K562 (cell line): ENCODE results near the gene TGM3. TPM values are rescaled to one million over a fixed set of nuclear protein-coding genes. Genes with fewer than 3 reads are reported as not detected.

Source experiments
- ATAC-seq: fragments of 200-7000 bp; cut with Tn5 transposase; 3 replicates; pipeline ENCODE4 v1.9.1; 2020; ENCODE audit warnings: moderate library complexity
- BruUV-seq: library from RNA; stranded (reverse); fragments of 400-500 nt; replicated peaks from 2 replicates; lab custom pipeline; 2021; lab: Mats Ljungman, UMichigan
- CTCF ChIA-PET: fragments of 300-600 bp; formaldehyde crosslinking; extraction: SDS; loops from one replicate; lab custom pipeline; 2021; ENCODE audit warnings: low intra/inter-chr PET ratio; lab: Yijun Ruan, JAX
- POLR2A ChIA-PET: fragments of 300-600, 350-650 bp; sonication (Branson Sonifier 250); formaldehyde crosslinking; extraction: SDS; loops from one replicate; lab custom pipeline; 2021; ENCODE audit warnings: antibody characterized with exemption, inconsistent platforms; lab: Yijun Ruan, JAX
- DNase-seq, 4 experiments: peaks; one replicate each; pipeline versions ENCODE4 v3.0.0 to v3.0.0-alpha.2; 2011 to 2018; ENCODE audit warnings: low spot score in 3 of 4, mixed read lengths in 3 of 4; ENCODE audit errors: extremely low read depth in 1 of 4
- FAIRE-seq: peaks from 2 replicates; lab custom pipeline; 2011; peaks lifted over from hg19 to GRCh38; lab: Jason Lieb, UNC
- H2AFZ ChIP-seq: 2 replicates; pipeline ENCODE4 v1.6.0; 2011; ENCODE audit warnings: low read depth, low read length, control low read depth, inconsistent platforms
- H3K27ac ChIP-seq: fragments of 200-600 bp; 3 replicates; pipeline ENCODE4 v1.8.0; 2011; ENCODE audit warnings: low read depth, mild to moderate bottlenecking, control low read depth, inconsistent platforms, low read length, moderate library complexity, mixed read lengths; ENCODE audit errors: extremely low read depth
- H3K27me3 ChIP-seq, 2 experiments: fragments of 300-600 bp in 1 of 2; 2 replicates in 1 of 2; 3 replicates in 1 of 2; pipeline versions ENCODE4 v1.6.0 to v1.8.0; 2011; ENCODE audit warnings: inconsistent platforms in 2 of 2, low read length in 2 of 2, mild to moderate bottlenecking in 1 of 2, mixed read lengths in 1 of 2, moderate library complexity in 1 of 2; ENCODE audit not compliant: control insufficient read depth in 2 of 2, insufficient read depth in 2 of 2
- H3K36me3 ChIP-seq: fragments of 300-600 bp; 3 replicates; pipeline ENCODE4 v1.8.0; 2011; ENCODE audit warnings: mild to moderate bottlenecking, low read length, inconsistent platforms; ENCODE audit not compliant: control insufficient read depth, insufficient read depth
- H3K4me1 ChIP-seq, 2 experiments: fragments of 200-600 bp in 1 of 2; replicated peaks in 1 of 2; 2 replicates in 1 of 2; 3 replicates in 1 of 2; pipeline versions ENCODE4 v1.5.1 to v1.8.0; 2011; ENCODE audit warnings: inconsistent platforms in 2 of 2, low read length in 2 of 2, mild to moderate bottlenecking in 1 of 2, mixed read lengths in 1 of 2, moderate library complexity in 1 of 2; ENCODE audit not compliant: control insufficient read depth in 2 of 2, insufficient read depth in 2 of 2
- H3K4me2 ChIP-seq: 2 replicates; pipeline ENCODE4 v1.6.1; 2011; ENCODE audit warnings: low read length, control low read depth, inconsistent platforms, mixed read lengths; ENCODE audit not compliant: insufficient read depth
- H3K4me3 ChIP-seq: fragments of 200-600 bp; sonication (generic), shearing (Covaris generic); 2 replicates; pipeline ENCODE4 v1.5.1; 2016; ENCODE audit warnings: control low read depth, inconsistent platforms
- H3K79me2 ChIP-seq: fragments of 200-600 bp; 3 replicates; pipeline ENCODE4 v1.8.0; 2011; ENCODE audit warnings: low read length, inconsistent platforms; ENCODE audit not compliant: control insufficient read depth, insufficient read depth
- H3K9ac ChIP-seq, 2 experiments: 2 replicates each; pipeline versions ENCODE4 v1.6.0 to v1.6.1; 2011; ENCODE audit warnings: low read depth in 2 of 2, low read length in 2 of 2, control low read depth in 1 of 2, inconsistent platforms in 1 of 2, mild to moderate bottlenecking in 1 of 2, mixed read lengths in 1 of 2; ENCODE audit not compliant: insufficient read depth in 1 of 2
- H3K9me1 ChIP-seq: one replicate; pipeline ENCODE4 v1.6.0; 2011; ENCODE audit warnings: inconsistent platforms, mild to moderate bottlenecking, low read length, moderate library complexity; ENCODE audit not compliant: control insufficient read depth, insufficient read depth
- H3K9me3 ChIP-seq: replicated peaks from 2 replicates; pipeline ENCODE4 v1.5.1; 2011; ENCODE audit warnings: low read depth, low read length, inconsistent platforms; ENCODE audit not compliant: control insufficient read depth, insufficient read depth
- H4K20me1 ChIP-seq: replicated peaks from 2 replicates; pipeline ENCODE4 v1.6.1; 2011; ENCODE audit warnings: low read length, inconsistent platforms, mixed read lengths; ENCODE audit not compliant: control insufficient read depth, insufficient read depth
- ATF1 ChIP-seq, 2 experiments: fragments of 450-650 bp in 1 of 2; IDR thresholded peaks; 2 replicates each; pipeline ENCODE4 v1.6.1; 2016; ENCODE audit warnings: missing compliant biosample characterization in 1 of 2, missing genetic modification characterization in 1 of 2
- PHB2 ChIP-seq: fragments of 450-650 bp; IDR thresholded peaks from 2 replicates; pipeline ENCODE4 v1.6.1; 2017; ENCODE audit warnings: low read depth
- RUNX1 ChIP-seq: sonication (generic); IDR thresholded peaks from 2 replicates; pipeline ENCODE4 v1.6.1; 2016; ENCODE audit warnings: antibody characterized with exemption, low read depth
- SAFB2 ChIP-seq: fragments of 200-400 bp; formaldehyde crosslinking; IDR thresholded peaks from 2 replicates; pipeline ENCODE4 v1.6.1; 2018; ENCODE audit warnings: borderline replicate concordance, low read length, low read depth, moderate library complexity; ENCODE audit not compliant: severe bottlenecking
- STAG1 ChIP-seq: sonication (generic); formaldehyde crosslinking; IDR thresholded peaks from 2 replicates; pipeline ENCODE4 v1.5.0; 2020; ENCODE audit warnings: missing genetic modification reagents, borderline replicate concordance
- TAF15 ChIP-seq: fragments of 200-400 bp; formaldehyde crosslinking; IDR thresholded peaks from 2 replicates; pipeline ENCODE4 v1.6.1; 2017; ENCODE audit warnings: mild to moderate bottlenecking, low read depth, low read length, moderate library complexity
- TFAM ChIP-seq: fragments of 250-450 bp; sonication (Bioruptor Pico); conservative IDR thresholded peaks from 2 replicates; pipeline ENCODE4 v1.5.0; 2021; ENCODE audit warnings: mild to moderate bottlenecking, moderate library complexity
- THRA ChIP-seq: fragments of 450-650 bp; IDR thresholded peaks from 2 replicates; pipeline ENCODE4 v1.6.1; 2017; ENCODE audit warnings: mild to moderate bottlenecking, moderate library complexity
- ZNF174 ChIP-seq: fragments of 250-450 bp; sonication (Bioruptor Pico); IDR thresholded peaks from 2 replicates; pipeline ENCODE4 v1.4.0; 2020; ENCODE audit warnings: mild to moderate bottlenecking
- ZNF398 ChIP-seq: fragments of 250-450 bp; sonication (Bioruptor Pico); IDR thresholded peaks from 2 replicates; pipeline ENCODE4 v1.8.0; 2021; ENCODE audit warnings: moderate library complexity, mild to moderate bottlenecking, inconsistent platforms
- WGBS: fragments of 100-300 bp; shearing (Covaris generic); methylation state at CpG from one replicate; pipeline ENCODE4 v1.1.6; 2016; ENCODE audit warnings: low coverage, mixed read lengths; ENCODE audit not compliant: insufficient coverage; ENCODE audit errors: missing lambda C conversion rate; 5-methylcytosine and 5-hydroxymethylcytosine counted together
- in situ Hi-C: fragments of 300-500 bp; cut with MboI; formaldehyde crosslinking; loops from 4 replicates; pipeline ENCODE4 v1.15.0; 2018; ENCODE audit warnings: inconsistent platforms, mixed read lengths
- intact Hi-C: fragments of 100-400 bp; cut with micrococcal nuclease; formaldehyde crosslinking; loops from 2 replicates; pipeline ENCODE4 v1.14.2; 2022
- polyA plus RNA-seq, 8 experiments: library from polyadenylated mRNA; depleted of rRNA in 4 of 8; stranded (reverse) in 5 of 8; unstranded in 3 of 8; fragments of >200 nt; fragmentation: Nextera tagmentation in 2 of 8; fragmentation: Illumina TruSeq in 1 of 8; extraction: Ambion mirVana in 2 of 8; extraction: Trizol in 1 of 8; gene quantifications; 2 replicates each; pipeline versions ENCODE4 v1.2.1 to v1.2.3, GENCODE V29; 2011 to 2014; ENCODE audit warnings: inconsistent platforms in 1 of 8, missing spikeins in 1 of 8
- total RNA-seq, 7 experiments: library from RNA; depleted of rRNA in 6 of 7; stranded (reverse); fragments of >200 nt in 6 of 7; fragmentation: Illumina TruSeq in 2 of 7; extraction: Trizol in 2 of 7; gene quantifications; 2 replicates each; pipeline versions ENCODE4 v1.2.1 to v1.2.3, GENCODE V29; 2011 to 2021; ENCODE audit warnings: low replicate concordance in 1 of 7
- TF ChIP-seq, protein P1 (sequence below): sonication (generic); formaldehyde crosslinking; IDR thresholded peaks from 2 replicates; pipeline ENCODE4 v1.8.1; 2023; ENCODE audit warnings: mild to moderate bottlenecking, missing genetic modification reagents
- TF ChIP-seq, protein P2 (sequence below): fragments of 200-800 bp; sonication (Bioruptor generic); IDR thresholded peaks from 2 replicates; pipeline ENCODE4 v1.6.1; 2016; ENCODE audit warnings: missing genetic modification characterization, missing compliant biosample characterization

TGM3 gene
- total and polyA plus RNA-seq, 9 of the 15 experiments (the other 6 are each of a cell fraction or from before 2014, with no cell fraction given) = not detected

DNA sequence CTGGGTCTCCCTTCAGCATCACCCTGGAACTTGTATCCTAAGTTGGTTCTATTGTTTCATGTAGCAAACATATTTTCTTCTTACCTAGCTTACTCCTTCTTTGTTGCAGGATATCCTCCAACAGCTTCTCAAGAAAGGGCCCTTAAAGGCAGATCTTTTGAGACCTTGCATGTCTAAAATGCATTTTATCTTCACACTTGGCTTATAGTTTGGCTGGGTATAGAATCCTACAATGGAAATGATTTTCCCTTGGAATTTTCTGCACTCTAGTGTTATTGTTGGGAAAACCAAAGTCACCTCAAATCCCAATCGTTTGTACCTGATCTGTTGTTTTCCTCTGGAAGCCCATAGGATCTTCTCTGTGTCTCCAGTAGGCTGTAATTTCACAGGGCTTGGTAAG lies 72.8 kb downstream of the TGM3 start:
- H3K9me3 ChIP-seq = no peaks in the 10 kb centered on the region
- FAIRE-seq (no peak), ATAC-seq (no peak), DNase-seq (no peak)
- no peak overlapping the region for H2AFZ ChIP-seq
- in situ Hi-C loops (no loop called here), intact Hi-C loops (no loop called here)
- no peak overlapping the region for H3K4me2 ChIP-seq
- WGBS = 0% methylated on average over 1 of the region's 1 CpG
- H4K20me1 ChIP-seq = no peaks in the 10 kb centered on the region
- BruUV-seq = no TSS peak
- CTCF ChIA-PET = no interaction called here
- no peak overlapping the region for H3K4me3 ChIP-seq
- no peak overlapping the region for H3K9ac ChIP-seq
- no peaks in the 10 kb centered on the region for H3K36me3 ChIP-seq
- H3K27ac ChIP-seq = no peak overlapping the region
- H3K9me1 ChIP-seq = no peaks in the 10 kb centered on the region
- no peaks in the 10 kb centered on the region for H3K4me1 ChIP-seq
- POLR2A ChIA-PET = no interaction called here
- no peaks in the 10 kb centered on the region; a peak in 2 of 5 replicates for H3K27me3 ChIP-seq
- H3K79me2 ChIP-seq = no peaks in the 10 kb centered on the region
- no peak for TF ChIP-seq ATF1 (CRISPR knock-in tag; IDR thresholded peaks at IDR 0.05)
- no peak for TF ChIP-seq ATF1 (tag; IDR thresholded peaks at IDR 0.05)
- TF ChIP-seq, protein P1, sequence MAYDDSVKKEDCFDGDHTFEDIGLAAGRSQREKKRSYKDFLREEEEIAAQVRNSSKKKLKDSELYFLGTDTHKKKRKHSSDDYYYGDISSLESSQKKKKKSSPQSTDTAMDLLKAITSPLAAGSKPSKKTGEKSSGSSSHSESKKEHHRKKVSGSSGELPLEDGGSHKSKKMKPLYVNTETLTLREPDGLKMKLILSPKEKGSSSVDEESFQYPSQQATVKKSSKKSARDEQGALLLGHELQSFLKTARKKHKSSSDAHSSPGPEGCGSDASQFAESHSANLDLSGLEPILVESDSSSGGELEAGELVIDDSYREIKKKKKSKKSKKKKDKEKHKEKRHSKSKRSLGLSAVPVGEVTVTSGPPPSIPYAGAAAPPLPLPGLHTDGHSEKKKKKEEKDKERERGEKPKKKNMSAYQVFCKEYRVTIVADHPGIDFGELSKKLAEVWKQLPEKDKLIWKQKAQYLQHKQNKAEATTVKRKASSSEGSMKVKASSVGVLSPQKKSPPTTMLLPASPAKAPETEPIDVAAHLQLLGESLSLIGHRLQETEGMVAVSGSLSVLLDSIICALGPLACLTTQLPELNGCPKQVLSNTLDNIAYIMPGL (CRISPR knock-in tag) = no peak
- TF ChIP-seq ZNF398 (CRISPR knock-in tag) = no peak
- TF ChIP-seq SAFB2 = no peak
- TF ChIP-seq, protein P2, sequence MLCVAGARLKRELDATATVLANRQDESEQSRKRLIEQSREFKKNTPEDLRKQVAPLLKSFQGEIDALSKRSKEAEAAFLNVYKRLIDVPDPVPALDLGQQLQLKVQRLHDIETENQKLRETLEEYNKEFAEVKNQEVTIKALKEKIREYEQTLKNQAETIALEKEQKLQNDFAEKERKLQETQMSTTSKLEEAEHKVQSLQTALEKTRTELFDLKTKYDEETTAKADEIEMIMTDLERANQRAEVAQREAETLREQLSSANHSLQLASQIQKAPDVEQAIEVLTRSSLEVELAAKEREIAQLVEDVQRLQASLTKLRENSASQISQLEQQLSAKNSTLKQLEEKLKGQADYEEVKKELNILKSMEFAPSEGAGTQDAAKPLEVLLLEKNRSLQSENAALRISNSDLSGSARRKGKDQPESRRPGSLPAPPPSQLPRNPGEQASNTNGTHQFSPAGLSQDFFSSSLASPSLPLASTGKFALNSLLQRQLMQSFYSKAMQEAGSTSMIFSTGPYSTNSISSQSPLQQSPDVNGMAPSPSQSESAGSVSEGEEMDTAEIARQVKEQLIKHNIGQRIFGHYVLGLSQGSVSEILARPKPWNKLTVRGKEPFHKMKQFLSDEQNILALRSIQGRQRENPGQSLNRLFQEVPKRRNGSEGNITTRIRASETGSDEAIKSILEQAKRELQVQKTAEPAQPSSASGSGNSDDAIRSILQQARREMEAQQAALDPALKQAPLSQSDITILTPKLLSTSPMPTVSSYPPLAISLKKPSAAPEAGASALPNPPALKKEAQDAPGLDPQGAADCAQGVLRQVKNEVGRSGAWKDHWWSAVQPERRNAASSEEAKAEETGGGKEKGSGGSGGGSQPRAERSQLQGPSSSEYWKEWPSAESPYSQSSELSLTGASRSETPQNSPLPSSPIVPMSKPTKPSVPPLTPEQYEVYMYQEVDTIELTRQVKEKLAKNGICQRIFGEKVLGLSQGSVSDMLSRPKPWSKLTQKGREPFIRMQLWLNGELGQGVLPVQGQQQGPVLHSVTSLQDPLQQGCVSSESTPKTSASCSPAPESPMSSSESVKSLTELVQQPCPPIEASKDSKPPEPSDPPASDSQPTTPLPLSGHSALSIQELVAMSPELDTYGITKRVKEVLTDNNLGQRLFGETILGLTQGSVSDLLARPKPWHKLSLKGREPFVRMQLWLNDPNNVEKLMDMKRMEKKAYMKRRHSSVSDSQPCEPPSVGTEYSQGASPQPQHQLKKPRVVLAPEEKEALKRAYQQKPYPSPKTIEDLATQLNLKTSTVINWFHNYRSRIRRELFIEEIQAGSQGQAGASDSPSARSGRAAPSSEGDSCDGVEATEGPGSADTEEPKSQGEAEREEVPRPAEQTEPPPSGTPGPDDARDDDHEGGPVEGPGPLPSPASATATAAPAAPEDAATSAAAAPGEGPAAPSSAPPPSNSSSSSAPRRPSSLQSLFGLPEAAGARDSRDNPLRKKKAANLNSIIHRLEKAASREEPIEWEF = no peak
- TF ChIP-seq RUNX1 = no peak
- no peak for TF ChIP-seq TFAM (CRISPR knock-in tag)
- TF ChIP-seq TAF15 = no peak
- no peak for TF ChIP-seq STAG1
- TF ChIP-seq ZNF174 = no peak
- no peak for TF ChIP-seq THRA
- TF ChIP-seq PHB2 = no peak
